Activated CD8-positive, alpha-beta memory T cell treated with anti-CD3 and anti-CD28 coated beads for 48 hours (primary cell): ENCODE data around the gene DACT2.
A peak's percentile ranks its signal among the peaks of the same experiment; 100 is the strongest.
"Not testable (repeated sequence)": the region's sequence is repeated elsewhere in the genome, so short reads cannot be mapped to it uniquely, and the experiment has no call there.

Experiments used
- DNase-seq, 3 experiments: peaks; one replicate each; pipeline ENCODE4 v3.0.0-alpha.2; 2020; ENCODE audit warnings: low read depth in 2 of 3, low spot score in 2 of 3

DACT2 gene

DNA sequence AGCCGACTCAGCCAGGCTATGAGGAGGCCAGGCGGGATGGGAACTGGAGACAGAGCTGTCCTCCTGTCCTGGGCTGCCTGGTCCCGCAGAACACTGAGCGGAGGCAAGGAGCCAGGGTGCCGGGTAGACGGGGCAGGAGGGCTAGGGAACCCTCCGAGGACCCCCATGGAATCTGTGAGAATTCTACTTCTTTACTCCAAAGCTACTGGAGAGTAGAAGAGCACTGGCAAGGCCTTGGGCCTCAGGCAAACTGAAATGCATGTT is 14.9 kb downstream of the DACT2 start:
- DNase-seq: no peak

DNA sequence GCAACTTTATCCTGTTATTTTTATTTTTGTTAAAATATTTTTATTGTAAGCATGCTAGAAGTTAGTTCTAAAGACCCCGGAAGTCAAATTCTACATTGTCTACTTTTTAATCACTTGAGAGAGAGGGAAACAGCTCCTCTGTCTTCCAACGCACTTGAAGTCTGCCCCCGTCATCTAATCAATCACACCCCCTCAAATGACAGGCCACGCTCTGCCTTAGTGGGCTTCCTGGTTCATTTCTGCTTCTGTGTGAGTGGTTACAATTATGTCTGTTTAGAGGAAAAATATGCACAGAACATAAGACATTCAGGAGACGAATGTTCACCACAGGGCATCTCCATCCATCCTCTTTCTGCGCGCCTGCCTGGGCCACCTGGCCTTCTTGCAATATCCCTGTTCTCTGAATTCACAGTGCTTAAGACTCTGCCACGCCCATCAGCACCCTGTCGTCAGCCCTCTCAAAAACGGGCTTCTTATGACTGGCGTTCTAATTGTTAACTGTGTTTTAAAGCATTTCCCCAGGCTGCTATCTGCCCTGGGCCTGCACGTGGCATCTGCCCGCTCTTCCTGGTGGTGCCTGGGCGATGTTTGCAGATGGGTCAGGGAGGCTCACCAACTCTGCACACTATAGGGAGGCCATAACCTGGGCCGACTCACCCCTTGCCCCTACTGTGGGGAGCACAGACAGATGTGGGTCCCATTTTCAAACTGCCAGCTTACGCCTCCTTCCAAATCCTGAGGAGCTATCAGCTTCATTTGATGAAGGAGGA is 15.4 kb downstream of the DACT2 start:
- no peak for DNase-seq

DNA sequence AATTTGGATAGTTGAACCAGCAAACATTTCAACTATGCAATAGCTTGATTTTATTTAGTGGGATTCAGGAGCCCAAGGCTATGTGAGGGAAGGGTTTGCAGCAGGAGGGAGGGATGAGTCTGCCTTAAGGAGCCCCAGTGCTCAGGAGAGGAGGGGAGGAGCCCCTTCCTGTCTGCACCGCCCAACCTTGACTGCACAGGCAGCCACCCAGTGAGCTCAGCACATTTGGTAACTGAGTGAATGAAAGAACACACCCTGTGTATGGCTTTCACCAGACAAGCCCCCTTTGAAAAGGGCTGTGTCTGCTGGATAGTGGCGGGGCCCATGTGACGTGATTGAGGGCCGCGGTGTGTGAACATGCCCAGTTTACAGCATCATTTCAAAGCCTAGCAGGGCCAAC is 17.0 kb downstream of the DACT2 start:
- no peak for DNase-seq

DNA sequence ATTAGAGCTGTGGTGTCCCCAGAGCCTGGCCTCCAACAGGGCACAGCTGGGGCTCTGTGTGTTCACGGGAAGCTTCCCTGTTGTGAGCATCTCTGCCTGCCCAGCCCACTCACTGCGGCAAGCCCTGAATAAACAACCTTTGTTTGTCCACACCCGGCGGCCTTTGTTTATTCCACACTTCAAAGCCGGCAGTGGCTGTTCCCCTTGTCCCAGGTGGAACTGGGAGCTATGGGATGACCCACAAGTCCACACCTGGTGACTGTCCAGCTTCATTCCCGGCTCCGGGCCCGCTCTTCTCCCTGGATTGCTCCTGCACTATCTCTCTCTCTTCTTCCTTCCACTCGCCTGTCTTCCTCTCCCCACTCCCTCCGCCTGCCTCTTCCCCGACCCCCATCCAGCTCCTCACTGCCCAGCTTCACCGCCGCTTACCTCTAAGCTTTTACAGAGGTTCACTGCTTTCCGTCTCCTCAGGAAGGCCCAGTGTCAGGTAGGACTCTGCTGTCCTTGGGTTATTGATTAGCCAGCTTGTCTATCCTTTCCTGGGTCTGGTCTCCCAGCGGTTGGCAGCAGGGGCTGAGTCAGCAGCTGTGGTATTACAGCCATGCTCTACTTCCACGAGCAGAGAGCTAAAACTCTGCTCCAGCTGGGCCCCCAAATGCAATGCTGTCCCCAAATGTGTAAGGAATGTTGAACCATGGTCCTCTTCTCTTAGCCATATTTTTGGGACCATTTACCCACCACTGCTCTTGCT is 17.8 kb downstream of the DACT2 start:
- no peak for DNase-seq

DNA sequence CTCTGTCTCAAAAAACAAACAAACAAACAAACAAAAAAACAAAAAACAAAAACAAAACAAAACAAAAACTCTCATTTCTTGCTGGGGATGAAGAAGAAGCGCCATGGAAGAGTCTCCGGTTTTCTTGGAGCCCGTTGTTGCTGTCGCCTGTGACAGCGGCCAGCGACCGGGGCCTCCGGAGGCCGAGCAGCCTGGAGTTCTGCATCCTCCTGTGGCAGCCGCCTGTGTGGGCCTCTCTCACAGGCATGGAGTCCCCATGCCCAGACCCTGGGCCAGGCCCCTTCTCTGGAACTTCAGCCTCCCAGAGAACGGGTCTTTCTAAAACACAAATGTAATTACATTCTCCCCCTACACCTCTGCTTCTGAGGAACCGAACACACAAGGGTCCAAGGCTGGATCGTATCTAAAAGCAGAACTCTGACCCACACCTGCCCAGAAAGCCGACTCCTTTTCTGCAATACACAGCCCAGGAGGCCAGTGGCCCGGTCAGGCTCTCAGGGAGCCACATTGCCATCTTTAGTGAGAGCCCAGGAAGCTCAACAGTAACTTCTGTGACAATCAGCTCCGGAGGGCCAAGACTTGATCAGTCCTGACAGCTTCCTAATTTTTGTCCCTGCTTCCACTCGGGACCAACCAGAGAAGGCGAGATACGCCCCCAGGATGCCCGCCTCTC is 18.5 kb downstream of the DACT2 start:
- no peak for DNase-seq

DNA sequence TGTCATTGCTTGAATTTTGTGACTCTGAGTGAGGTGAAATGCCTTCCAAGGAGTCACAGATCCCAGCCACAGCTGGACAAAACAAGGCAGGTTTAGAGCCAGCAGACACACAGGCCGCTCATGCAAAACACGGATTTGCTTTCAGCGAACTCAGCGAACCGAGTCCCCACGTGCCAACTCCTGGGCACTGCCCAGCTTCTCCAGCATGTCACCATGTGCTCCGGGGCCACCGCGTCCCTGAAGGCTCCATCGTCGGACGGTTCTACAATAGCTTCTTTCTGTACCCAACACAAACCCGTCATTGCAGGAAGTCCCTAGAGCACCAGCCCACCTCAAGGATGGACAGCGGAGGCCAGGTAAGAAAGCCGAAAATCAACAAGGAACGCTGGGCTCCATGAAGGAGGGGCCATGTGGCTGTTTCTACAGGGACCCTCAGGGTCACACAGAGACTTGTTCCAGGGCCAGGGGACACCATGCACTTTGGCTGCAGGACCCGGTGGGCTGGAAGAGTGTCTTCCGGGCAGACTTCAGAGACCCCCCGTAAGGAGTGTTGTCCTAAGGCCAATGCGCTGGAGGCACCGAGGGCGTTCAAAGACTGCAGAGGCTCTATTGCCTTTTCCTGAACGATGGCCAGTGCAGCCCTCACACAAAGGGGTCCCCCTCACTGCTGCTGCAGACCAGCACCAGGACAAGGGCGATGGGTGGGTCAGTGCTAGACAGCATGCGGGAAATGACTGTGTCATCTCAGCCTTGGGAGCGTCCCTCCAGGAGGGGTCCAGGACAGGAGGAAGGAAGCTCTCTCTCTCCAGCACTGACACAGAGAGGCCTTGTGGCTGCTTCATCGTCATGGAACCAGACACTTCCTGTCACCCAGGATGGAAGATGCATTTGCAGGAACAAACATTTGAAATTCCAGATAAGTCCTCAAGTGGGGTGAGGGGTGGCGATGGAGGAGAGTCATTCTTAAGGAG is 19.8 kb downstream of the DACT2 start:
- DNase-seq: no peak

DNA sequence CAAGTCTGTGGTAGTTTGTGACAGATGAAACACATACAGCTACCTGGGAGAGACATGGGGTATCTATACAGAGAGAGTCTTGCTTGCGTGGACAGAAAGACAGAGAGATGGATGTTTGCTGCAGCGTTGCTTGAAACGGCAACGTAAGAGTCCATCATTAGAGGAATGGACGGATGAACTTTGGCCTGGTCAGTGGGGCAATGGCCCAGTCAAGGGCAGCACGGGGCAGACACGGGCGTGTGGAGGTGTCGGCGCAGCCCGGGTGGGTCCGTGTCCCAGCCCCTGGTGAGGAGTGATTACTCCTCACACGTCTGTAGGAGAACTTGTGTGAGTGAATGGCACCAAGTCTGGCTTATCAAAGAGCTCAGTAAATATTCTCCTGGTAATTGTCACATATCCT is 21.9 kb downstream of the DACT2 start:
- DNase-seq: no peak

DNA sequence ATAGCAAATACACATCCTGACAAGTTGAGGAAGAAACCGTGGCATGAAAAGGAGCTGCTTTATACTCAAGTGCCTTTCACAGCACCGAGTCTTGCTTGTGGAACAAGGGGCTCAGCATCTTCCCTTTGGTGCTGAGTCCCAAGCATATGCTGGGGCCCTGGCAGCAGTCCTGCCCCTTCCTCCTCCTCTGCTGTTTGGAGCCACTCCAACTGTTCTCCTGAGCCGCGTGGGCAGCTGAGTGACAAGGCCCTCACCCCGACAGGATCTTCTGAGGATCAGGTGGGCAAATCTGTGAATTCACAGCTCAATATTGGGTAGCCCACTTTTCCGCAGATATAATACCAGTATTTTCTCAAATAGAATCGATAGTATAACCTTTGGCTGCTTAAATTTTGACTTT is 24.7 kb downstream of the DACT2 start:
- no peak for DNase-seq

DNA sequence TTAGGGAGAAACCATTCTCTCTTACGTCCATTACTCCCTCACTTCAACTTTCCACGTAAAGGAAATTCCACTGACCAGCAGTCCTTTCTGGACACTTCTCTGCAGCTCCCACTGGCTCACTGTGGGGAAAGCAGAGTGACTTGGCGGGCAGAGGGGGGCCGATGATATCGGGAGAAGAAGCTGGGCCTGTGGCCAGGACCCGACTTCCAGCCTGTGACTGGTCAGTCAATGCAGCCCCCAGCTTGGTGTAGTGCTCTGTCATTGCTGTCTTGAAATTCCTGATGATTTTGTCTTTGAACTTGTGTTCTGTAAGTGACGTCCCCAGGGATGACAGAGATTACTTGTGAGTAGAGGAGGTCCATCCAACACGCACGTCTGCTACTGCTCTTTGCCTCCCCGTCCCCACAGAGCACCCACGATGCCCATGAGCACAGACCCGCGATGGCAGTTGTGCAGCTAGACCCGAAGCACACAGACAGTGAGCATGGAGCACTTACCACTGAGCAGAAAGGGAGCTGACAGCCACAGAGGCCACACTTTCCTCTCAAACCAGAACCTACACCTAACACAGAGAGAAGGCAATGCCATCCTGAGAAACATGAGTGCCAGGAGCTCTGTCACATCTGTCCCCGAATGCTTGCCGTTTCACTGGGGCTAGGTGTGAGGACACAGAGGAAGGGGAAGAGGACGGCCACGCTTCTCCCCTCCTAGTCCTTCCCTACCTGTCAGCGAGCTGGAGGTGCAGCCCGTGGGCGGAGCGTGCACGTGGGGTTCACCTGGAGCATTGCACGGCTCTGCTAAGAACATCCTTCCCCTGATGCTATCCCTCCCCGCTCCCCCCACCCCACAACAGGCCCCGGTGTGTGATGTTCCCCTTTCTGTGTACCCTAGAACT is 25.7 kb downstream of the DACT2 start:
- DNase-seq: no peak

DNA sequence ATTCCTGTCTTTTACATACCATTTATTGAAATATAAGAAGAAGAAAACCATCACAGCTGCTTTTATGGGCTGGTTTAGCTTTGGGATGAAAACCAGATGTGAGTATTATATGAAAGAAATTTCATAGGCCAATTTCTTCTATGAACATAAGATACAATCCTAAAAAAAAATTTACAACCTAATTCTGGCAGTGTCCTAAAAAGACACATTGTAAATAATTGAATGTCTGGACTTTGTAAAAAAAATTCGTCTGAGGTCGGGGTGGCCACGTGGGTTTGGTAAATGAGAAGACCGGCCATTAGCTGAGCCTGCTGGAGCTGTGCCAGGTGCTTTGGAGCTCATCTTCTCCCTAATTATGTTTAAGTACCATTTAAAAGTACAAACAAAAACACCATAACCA is 26.8 kb downstream of the DACT2 start:
- no peak for DNase-seq

DNA sequence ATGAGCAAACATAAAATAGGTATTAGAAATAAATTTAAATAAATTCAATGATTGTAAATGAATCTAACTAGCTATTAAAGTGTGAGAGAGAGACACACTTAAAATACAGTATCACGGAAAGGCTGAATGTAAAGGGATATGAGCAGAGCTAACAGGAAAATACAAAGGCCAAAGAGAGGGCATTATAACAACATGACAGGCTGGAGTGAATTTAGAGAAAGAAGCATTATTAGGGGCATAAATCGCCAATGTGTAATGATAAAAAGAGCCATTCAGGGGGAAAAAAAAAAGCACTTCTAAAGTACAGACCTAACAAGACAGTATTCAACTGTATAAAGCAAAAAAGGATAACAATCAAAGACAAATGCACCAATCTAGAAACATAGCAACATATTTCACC is 28.1 kb downstream of the DACT2 start:
- no peak for DNase-seq

DNA sequence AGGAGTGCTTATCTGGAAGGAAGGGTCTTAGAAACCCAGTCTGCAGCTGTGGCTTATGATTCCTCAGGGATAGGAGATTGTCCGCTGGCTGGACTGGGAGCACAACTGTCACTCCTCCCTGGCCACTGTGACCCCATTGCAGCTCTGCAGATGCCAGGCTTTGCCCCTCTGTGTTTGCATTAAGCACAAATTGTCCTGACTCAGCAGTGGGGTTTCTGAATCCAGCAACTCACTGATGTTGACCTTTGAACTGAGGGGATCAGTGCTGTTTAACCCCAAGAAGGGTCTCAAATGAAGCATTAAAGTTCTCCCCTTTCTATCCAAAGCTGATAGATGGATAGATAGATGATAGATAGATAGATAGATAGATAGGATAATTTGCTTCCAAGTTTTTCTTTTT is 29.5 kb downstream of the DACT2 start:
- no peak for DNase-seq

DNA sequence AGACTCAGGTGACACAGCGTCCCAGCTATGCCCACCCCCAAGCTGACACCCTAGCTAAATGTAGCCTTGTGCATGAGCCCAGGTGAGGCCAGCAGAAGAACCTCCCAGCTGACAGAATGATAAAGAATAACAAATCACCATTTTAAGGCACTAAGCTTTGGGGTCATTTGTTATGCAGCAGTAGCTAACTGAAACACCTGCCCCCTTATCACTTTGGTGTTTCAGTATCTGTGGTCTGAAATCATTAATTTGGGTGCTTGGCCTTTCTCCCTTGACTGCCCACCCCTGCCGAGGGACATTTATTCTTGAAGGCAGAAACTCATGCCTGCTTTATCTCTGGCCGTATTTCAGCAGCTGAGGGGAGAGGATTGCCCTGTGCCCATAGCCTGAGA is 30.0 kb downstream of the DACT2 start:
- no peak for DNase-seq

DNA sequence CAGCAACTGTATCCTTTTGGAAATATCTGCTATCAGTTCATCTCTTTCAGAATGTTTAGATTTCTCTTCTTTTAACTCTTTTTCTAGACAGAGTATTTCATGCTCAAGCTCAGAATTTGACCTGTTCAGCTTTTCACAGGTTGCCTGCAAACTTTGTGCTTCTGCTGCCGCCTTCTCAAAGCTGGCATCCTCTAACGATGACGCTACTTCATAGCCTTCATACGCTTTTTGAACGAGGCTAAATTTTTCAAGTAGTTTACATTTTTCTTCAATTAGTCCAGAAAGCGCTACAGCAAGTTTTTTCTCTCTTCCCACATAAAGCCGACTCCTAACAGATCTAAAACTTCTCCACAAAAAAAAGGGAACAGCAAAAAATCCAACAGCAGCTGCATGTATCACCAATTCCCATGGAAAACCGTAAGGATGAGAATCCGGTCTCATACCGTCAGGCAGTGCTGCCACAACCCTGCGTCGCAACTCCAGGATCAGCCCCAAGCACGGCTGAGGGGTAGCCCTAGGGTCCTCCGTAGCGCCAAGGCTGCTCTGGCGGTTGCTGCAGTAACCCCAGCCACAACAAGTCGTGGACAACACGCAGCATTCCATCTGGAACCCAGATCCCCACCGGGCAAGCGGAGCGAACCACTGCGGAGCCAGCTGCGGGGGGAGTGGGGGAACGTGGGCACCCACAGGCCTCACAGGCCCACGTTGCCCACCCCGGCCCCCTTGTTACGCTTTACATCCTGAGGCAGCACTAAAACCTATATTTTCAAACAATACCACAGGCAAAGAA is 30.6 kb downstream of the DACT2 start:
- DNase-seq: no peak

DNA sequence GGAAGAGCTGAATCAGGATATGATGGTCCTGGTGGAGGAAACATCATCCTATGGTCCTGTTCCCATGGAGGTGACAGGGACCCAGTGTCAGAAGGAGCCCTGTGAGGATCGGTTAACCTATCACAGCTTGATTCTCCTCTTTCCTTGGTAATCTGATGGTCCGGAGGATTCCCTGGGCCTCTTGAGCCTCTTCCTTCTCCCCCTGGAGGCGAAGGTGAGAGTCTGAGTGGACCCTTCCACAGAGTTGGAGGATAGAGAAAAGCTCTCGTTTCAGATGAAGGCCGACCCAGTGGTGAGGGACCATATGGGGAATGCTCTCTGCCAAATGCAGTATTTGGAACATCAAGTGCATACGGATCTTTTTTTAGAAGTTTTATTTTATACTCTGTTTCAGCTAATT is 32.1 kb downstream of the DACT2 start:
- not testable (repeated sequence) for DNase-seq

DNA sequence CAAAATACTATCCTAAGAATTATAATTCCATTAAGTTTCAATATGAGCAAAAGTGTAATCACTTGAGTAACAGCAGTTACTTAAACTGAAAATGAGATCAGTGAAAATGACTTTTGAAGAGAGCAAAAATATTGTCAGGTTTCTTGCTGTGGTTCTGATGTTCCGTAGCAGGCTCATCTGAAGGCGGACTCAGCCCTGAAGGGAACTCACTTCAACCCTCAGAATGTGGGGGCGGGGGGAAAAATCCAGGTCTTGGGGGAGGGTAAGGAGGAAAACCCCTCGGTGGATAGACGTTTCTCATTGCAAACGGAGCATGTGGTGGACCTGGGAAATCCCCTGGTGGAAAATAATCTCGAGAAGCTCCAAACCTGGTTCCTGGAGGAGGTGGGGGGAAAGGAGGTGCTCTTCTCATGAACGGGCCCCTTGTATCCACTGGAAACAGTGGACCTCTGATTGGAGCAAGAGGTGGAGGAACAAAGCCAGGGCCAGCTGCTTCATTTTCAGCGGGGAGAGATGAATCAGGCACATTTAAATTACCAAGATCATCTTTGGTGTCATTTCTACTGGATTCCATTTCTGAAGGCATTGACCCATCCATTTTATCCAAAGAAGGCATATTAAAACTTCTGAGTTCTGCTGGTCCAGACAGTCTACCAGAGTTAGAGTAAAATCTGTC is 32.7 kb downstream of the DACT2 start:
- DNase-seq: peak in 1 of 3 experiments; percentile 20

DNA sequence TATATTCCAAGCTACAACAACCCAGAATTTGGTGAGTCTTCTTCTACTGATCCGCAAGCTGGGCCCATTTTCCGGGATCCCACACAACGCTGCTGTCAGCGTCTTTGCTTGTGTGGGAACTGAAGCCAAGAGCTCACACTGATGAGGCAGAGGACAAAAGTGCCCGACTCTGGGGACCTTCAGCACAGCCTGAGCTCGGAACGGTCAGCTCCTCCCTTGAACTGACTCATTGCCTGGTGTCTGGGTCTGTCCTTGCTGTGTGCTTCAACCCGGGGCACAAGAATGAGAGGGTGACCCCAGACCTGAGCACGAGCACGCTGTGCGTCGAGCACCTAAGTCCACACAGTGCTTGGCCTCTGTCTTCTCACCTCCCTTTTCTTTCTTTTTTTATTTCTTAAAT is 33.5 kb downstream of the DACT2 start:
- no peak for DNase-seq

DNA sequence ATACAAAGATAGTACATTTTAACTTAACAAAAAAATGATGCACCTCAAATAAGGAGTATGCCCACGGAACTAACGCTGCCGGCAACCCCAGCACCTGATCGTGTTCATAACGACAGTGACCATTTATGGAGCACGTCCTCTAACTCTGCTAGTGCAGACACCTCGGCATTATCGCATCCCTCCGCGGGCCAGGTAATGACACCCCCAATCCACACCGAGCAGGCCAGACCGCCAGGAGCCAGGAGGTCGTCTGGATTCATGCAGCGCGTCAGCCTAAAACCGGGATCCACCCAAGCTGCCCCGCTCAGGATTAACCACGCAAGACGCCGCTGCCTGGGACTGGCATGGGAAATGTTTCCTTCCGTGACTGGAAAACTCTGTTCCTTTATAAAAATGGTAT is 34.1 kb downstream of the DACT2 start:
- no peak for DNase-seq

DNA sequence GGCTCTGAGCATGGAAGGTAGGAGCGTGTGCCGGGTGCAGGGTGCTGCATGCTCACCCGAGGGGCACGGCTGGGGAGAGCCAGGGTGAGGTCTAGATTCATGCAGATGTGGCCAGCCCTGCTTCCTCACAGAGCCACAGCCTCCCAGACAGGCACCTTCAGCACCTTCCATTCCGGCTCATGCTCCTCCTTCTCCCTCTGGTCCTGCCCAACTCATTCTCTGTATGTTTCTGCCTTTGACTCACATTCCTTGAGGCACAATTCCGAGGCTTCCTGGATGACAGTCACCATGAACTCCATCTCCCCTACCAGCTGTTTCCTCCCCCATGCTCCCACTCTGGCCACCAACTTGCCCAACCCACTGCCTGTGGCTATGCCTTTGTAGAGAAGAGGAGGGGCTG is 35.4 kb downstream of the DACT2 start:
- DNase-seq: no peak
